OCI-M2 (cell line): ENCODE data around the gene SIGLEC10.
A peak's percentile ranks its signal among the peaks of the same experiment; 100 is the strongest.
"Not testable (repeated sequence)": the region's sequence is repeated elsewhere in the genome, so short reads cannot be mapped to it uniquely, and the experiment has no call there.

Experiments
- DNase-seq: peaks from one replicate; lab custom pipeline; 2025; ENCODE audit not compliant: unreplicated experiment; lab: John Stamatoyannopoulos, UW

SIGLEC10 gene

DNA sequence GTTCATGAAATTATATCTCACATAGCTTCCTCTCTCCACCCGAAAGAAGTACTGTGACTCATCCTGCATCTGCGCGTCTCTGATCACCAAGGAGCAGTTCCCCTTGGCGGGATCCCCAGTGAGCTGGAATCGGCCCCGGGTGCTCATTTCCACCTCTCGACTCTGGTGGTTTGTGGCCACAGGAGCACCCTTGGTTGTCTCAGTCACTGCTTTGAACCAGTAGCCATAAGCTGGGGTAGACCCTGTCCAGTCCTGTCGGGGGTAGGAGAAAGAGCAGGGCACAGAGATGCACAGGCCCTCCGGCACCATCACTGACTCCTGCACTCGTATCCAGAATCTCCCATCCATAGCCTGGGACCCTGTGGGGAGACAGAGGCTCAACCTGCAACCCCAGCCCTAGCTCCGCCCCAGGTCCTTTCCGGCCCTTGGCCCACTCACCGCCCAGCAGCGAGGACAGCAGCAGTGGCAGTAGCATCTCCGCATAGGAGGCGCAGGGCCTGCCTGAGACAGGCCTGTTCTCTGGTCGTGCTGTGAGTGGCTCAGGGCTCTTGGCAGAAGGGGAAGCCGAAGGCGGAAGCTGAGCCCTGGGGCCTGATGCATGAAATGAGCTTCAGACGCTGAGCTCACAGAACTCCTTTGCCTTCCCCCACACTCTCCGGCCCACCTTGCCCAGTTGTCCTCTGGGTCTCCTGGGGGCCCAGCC is at the start of gene SIGLEC10:
SIGLEC10 (minus strand) TSS at position 536 of the 703 bp plus-strand sequence; CDS start at position 475, 61 bp downstream.
- peak; percentile 60 for DNase-seq

DNA sequence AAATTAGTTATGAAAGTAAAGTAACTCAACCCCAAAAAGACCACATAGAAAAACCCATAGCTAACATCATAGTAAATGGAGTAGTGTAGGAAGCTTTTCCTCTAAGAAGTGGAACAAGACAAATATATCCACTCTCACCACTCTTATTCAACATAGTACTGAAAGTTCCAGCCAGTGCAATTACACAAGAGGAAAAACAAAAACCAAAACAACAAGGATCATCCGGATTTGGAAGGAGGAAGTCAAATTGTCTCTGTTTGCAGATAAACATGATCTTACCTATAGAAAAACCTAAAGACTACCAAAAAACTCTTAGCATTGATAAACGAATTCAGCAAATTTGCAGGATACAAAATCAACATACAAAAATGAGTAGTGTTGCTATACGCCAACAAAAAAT is 49.3 kb upstream of the SIGLEC10 start:
- DNase-seq: no peak

DNA sequence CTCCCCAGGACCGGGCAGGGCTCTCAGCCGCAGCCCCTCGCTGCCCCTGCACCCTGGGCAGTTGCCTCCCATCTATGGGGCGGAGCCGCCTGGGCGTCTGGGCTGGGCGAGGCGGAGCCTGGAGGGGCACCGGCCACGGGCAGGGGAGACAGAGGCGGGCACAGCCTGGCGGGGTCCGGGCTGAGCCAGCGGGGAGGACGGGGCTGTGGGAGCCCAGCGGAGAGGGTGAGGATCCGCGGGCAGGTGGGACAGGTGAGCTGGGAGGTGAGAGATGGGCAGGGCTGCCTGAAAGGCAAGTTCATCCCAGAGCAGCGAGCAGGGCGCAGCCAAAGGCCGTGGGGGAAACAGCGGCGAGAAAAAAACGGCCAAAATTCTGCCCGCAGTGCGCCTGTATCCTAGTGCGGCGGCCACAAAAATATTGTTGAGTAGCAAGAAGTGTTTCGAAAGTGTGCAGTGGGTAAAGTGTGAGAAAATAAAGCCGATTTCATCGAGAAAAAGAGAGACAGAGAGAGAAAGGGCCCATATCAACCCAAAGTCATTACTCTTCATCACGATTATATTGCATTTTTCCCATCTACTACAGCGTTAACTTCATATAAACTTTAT is 46.6 kb upstream of the SIGLEC10 start:
- not testable (repeated sequence) for DNase-seq

- no peak for DNase-seq
These were observed 45.2 kb upstream of the SIGLEC10 start for GRCh38 chr19:51462681-51463080.

DNA sequence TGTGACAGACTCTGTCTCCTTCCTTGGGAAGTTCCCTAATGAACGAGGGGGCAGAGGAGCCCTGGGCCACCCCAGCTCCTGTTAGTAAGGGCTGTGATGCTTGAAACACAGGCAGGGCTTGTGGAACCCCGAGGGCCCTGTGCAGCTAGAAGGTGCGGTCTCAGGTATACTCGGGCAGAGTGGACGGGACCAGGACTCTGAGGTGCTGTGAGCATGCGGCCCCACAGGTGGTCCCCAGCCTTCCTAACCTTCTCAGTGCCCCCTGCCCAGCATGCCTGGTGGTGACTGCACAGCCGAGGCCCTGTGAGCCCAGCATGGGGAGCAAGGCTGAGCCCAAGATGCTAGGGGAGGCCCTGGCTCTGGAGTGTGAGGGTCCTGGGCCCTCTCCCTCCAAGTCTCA is 44.8 kb upstream of the SIGLEC10 start:
- no peak for DNase-seq

DNA sequence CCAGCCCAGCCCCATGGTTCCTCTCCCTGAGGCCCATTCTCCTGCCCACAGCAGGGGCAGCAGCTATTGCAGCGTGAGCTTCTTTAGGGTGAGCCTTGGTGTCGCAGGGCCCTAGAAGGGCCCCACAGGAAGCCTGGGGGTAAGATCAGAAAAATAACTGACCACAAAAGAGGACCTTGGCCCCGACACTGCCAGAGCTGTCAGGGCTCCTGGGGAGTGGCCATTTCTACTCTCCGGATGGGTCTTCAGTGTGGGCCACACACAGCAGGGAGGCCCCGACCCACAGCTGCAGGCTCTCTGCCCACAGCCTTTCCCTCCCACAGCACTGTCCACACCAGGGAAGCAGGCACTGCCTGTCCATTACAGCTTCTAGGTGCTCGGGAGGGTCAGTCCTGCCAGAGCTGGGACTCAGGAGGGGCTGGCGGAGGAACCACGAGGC is 44.3 kb upstream of the SIGLEC10 start:
- no peak for DNase-seq

DNA sequence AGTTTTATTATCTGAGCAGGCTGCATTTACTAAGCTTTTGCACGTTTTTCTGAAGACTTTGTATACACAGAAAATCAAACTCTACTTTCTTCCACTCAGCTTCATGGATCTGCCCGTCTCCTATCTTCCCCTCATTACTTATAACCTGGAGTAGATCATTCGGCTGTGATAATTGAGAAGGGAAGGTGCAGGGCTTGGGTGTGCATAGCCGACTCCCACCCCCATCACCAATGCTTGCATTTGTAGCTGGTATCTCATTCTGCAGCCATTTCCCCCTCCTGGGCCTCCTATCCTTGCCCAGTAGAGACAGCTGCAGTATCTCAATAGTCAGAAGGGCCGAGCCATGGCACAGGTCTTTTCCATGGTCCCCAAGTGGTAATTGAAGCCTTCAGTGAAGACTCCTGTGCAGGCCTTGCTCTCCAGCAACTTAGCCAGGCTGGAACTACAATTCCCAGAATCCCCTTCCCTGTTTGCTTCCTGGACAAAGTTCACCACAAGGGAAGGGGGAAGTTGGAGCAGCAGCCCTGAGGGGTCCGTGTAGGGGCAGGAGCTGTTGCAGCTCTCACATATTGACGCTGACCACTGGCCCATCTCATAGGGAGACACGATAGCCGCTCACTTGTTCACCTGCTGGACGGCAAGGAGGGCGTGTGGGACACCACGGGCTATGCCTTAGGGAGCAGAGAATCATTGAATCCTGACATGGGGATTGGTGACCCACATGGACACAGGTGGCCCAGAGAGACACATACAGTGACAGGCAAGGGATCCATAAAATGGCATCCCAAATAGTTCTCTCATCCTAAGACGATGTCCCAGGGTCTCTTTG is 42.9 kb upstream of the SIGLEC10 start:
- no peak for DNase-seq

DNA sequence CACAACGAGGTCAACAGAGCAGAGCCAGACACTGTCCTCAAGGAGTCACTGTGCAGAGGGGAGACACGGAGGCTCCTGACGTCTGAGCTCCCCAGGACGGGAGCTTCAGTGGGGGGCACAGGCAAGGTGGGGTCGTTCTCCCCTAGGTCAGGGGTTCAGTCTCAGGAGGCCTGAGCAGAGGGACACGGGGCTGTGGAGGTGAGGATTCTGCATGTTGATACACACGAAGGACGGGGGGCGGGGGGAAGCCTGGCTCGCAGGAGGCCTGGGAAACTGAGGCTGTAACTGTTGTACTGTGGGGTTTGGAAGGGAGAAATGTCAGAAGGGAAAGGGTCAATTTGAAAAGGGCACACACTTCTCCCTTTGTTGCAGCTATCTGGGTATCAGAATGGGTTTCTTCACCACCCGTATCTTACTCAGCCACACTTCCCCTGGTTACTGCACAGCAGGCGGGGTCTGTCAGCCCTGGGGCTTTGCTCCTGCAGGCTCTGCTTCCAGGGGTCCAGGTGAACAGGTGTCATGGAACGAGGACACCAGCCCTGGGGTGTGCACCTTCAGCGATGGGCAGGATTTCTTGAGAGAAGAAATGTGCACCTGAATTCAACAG is 41.6 kb upstream of the SIGLEC10 start:
- no peak for DNase-seq

DNA sequence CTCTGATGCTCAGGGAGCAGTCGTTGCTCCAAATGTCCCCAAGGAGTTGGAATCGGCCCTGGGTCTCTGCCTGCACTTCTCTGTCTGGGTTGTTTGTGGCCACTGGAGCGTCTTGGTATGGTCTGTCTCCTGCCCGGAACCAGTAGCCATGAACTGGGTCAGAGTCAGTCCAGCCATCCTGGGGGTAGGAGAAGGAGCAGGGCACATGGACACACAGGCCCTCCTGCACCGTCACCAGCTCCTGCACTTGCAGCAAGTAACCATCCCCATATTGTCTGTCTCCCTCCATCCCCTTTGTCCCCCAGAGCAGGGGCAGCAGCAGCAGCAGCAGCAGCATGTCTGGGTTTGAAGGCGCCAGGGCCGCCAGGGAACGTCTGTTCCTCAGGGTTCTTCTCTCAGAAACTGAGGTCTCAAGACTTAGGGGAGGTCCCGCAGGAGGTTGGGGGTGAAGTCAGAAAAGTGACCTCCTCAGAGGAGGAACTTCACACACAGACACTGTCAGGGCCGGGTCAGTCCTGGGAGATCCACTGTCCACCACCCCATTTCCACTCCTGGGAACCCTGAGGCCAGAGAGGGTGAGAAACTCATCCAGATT is 40.7 kb upstream of the SIGLEC10 start, which contains the start of gene SIGLEC8:
SIGLEC8 (minus strand) TSS at position 404 of the 595 bp plus-strand sequence; CDS start at position 337, 67 bp downstream.
- no peak for DNase-seq

DNA sequence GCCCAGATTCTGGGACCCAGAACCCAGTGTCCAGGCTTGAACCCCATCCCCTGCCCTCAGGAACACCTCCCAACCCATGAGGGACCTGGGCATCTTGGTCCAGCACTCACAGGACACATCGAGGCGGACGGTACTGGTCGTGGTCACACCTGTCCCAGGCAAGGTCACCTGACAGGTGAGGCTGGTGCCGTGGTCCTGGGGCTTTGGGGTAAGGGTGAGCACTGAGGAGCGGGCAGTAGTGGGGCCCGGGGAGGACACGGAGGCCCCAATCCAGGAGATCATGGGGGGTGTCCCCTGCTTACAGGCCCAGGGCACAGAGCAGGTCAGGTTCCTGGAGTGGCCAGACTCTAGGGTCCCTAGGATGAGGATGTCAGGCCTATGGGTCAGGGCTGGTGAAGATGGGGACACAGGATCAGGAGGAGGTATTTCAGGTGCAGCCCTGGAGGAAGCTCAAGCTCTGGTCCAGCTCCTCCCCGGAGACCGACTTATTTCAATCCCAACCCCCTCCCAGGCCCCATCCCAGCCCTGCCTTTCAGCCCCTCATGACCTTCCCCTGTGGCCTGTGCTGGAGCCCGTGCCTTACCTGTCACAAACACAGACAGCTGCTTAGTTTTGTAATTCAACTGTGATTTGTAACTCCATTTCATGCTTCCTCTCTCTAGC is 40.0 kb upstream of the SIGLEC10 start:
- DNase-seq: no peak

DNA sequence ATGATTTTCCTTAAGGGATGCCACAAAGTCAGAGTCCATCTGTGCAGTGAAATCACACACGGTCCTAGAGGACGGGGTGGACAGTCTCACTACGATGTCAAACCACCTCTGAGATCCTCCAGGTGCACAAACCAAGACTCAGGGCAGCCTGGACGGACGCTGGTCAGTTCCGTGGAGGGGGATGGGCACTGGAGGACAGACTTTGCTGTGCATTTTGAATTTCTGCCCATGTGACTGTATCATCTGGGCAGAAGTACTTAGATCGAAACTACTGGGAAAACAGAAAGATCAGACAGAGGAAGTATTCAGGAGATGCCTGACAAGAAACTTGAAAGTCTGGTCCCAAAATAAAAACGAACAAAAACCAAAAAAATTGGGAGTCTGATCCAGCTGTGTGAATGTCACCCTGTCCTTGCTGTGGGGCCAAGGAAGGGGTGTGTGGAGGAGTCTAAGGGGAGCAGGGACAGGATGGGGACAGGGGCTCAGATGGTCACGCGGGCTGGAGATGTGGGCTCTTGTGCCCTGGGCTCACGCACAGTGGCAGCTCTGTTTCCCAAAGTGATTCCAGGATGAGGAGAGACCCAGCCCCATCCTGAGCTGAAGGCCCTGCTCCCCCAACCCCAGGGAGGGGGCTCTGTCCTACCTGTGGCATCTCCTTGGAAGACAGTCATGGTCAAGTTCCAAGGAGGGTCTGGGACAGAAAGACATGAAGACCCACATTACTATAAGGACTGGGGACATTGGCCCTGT is 39.3 kb upstream of the SIGLEC10 start:
- DNase-seq: no peak

GRCh38 chr19:51450730-51451307 is 33.4 kb upstream of the SIGLEC10 start:
- DNase-seq: no peak

- DNase-seq: no peak
These were observed 31.1 kb upstream of the SIGLEC10 start for GRCh38 chr19:51448411-51449016.

- no peak for DNase-seq
These were observed 30.6 kb upstream of the SIGLEC10 start for GRCh38 chr19:51448011-51448410.

DNA sequence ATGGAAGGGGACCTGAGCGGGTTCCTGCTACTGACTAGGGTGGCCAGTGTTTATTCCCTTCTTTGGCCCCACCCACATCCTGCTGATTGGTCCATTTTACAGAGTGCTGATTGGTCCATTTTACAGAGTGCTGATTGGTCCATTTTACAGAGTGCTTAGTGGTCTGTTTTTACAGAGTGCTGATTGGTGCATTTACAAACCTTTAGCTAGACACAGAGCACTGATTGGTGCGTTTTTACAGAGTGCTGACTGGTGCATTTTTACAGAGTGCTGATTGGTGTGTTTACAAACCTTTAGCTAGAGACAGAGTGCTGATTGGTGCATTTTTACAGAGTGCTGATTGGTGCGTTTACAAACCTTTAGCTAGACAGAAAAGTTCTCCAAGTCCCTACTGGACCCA is 30.1 kb upstream of the SIGLEC10 start:
- DNase-seq: not testable (repeated sequence)

GRCh38 chr19:51441410-51442390 is 24.3 kb upstream of the SIGLEC10 start:
- DNase-seq: no peak

DNA sequence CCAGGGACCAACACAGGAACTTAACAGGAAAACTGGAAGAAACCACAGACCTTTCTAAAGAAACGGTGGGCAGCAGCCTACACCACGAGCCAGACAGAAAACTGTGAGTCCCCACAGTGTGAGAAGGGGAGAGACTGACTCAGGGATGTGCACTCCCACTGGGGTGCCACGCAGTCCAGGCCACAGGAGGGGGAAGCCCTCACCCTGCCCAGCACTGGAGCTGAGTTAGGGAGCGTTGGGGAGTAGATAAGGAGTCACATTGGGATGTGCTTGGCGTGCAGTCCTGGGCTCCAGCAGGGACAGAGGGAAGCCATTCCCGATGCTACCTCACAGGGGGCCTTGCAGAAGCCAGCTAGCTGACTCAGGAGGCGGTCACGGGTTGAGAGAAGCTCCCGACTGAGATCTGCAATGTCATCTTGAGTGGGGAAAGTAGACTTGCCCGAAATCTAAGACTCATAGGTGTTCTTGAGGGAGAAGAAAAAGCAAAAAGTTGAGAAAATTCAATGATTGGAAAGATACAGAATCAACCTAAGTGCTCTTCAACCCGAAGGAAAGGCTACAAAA is 23.5 kb upstream of the SIGLEC10 start:
- no peak for DNase-seq
